Ovary (tissue), 9 donors: ENCODE data around the gene ZCCHC2. TPM values are rescaled to one million over a fixed set of nuclear protein-coding genes. Genes with fewer than 3 reads are reported as not detected.

Experiments used
- DNase-seq, 5 donors: peaks; one replicate each; pipeline ENCODE4 v3.0.0-alpha.2; 2019 to 2020
- H3K27ac ChIP-seq, 2 donors: fragments of 200-600 bp; one replicate each; pipeline versions ENCODE4 v1.5.1 to v1.8.0; 2019 to 2022
- H3K27me3 ChIP-seq: fragments of 200-600 bp; one replicate; pipeline ENCODE4 v1.8.0; 2022
- H3K36me3 ChIP-seq: fragments of 200-600 bp; sonication (generic); one replicate; pipeline ENCODE4 v1.5.1; 2019
- H3K4me1 ChIP-seq: one replicate; pipeline ENCODE4 v1.8.1; 2013; ENCODE audit warnings: mild to moderate bottlenecking, moderate library complexity; ENCODE audit not compliant: insufficient read depth
- H3K4me3 ChIP-seq: fragments of 200-600 bp; sonication (generic); one replicate; pipeline ENCODE4 v1.5.1; 2017
- H3K9me3 ChIP-seq, 2 donors: fragments of 200-600 bp in 1 of 2; sonication (generic) in 1 of 2; one replicate each; pipeline versions ENCODE4 v1.5.1 to v1.8.1; 2013 to 2019; ENCODE audit warnings: mild to moderate bottlenecking in 1 of 2, moderate library complexity in 1 of 2
- EP300 ChIP-seq: sonication (generic); formaldehyde crosslinking; IDR thresholded peaks from one replicate; pipeline ENCODE4 v1.6.1; 2017; ENCODE audit warnings: antibody characterized with exemption
- POLR2A ChIP-seq: fragments of 450-650 bp; IDR thresholded peaks from one replicate; pipeline ENCODE4 v1.6.1; 2017; ENCODE audit warnings: antibody characterized with exemption, mild to moderate bottlenecking, moderate library complexity
- WGBS, 3 donors: extraction: QIAGEN DNeasy Blood & Tissue Kit in 1 of 3; methylation state at CpG; one replicate each; pipeline versions ENCODE4 v1.1.5 to v1.1.7; 2013 to 2017; 5-methylcytosine and 5-hydroxymethylcytosine counted together
- intact Hi-C, 4 donors: fragments of 100-400 bp; cut with DNase I; formaldehyde crosslinking; loops; one replicate each; pipeline versions ENCODE4 v1.11.0 to v1.15.1; 2022 to 2023
- polyA plus RNA-seq, 2 donors: library from polyadenylated mRNA; stranded (reverse); fragments of 200-250 nt in 1 of 2; fragments of 350-450 nt in 1 of 2; fragmentation: Illumina TruSeq in 1 of 2; extraction: RNeasy Lipid Tissue Mini Kit (QIAGEN cat#74804) in 1 of 2; gene quantifications; one replicate each; pipeline ENCODE4 v1.2.3, GENCODE V29; 2013 to 2014
- total RNA-seq, 7 donors: library from RNA; depleted of rRNA in 2 of 7; stranded (reverse); fragments of >200 nt in 2 of 7; fragmentation: NEBNext Ultra II Directional in 3 of 7; extraction: Animal tissue kit (Norgen Biotek cat#: 25700) in 3 of 7; gene quantifications; one replicate each; pipeline versions ENCODE4 v1.1.0 to v1.2.4, GENCODE V29; 2016 to 2023
- TF ChIP-seq, protein P1 (sequence below), 3 donors: fragments of 450-650 bp in 2 of 3; fragments of 200-600 bp in 1 of 3; IDR thresholded peaks; one replicate each; pipeline versions ENCODE4 v1.5.1 to v1.8.0; 2016 to 2022; ENCODE audit warnings: antibody characterized with exemption in 3 of 3, mild to moderate bottlenecking in 1 of 3
- donor health status: DM: no; HTN: no; CAD: no; lungs with moderate emphysema.
- donor health status: DM: no; HTN: no; CAD: no.
- donor health status: Bipolar disorder and iron deficiency.
- donor health status: DM: yes; HTN: yes; CAD: no.
- donor health status: DM: no; HTN: no; CAD: no.
- donor health status: DM: yes; HTN: yes; CAD: no.

ZCCHC2 gene
- total and polyA plus RNA-seq, 9 donors, result 7.7 to 24.5 (median 21.9) TPM

DNA sequence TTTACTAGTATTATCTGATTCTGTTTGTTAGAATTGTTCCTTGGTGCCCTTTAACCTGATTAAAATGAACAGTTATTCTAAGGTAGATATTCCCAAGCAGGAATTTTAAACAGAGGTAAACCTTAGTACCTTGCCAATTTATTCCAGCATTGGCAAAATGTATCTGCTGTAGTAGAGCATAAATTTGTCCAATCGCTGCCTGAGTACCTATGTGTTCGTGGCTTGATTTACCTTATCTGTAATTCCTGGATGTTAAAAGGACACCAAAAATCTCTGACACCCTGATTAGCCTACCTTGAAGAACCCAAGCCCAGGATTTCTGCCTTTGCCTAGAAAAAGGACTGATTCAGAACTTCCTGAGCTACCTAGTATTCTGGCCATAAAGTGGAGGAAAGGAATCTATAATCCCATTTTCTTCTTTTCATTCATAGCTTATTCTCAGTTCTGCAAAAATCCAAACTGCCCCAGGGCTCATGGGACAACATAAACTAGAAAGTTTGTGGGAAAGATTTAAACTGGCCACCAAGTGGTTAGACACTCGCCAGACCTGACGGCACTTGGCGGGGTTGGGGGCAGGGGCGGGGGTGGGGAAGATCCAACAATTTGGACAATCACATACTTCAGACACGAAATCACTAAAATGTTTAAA is 16.2 kb upstream of the ZCCHC2 start:
- no peaks in the 10 kb centered on the region for H3K27me3 ChIP-seq
- TF ChIP-seq, protein P1, sequence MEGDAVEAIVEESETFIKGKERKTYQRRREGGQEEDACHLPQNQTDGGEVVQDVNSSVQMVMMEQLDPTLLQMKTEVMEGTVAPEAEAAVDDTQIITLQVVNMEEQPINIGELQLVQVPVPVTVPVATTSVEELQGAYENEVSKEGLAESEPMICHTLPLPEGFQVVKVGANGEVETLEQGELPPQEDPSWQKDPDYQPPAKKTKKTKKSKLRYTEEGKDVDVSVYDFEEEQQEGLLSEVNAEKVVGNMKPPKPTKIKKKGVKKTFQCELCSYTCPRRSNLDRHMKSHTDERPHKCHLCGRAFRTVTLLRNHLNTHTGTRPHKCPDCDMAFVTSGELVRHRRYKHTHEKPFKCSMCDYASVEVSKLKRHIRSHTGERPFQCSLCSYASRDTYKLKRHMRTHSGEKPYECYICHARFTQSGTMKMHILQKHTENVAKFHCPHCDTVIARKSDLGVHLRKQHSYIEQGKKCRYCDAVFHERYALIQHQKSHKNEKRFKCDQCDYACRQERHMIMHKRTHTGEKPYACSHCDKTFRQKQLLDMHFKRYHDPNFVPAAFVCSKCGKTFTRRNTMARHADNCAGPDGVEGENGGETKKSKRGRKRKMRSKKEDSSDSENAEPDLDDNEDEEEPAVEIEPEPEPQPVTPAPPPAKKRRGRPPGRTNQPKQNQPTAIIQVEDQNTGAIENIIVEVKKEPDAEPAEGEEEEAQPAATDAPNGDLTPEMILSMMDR (IDR thresholded peaks at IDR 0.05), result no peak
- TF ChIP-seq EP300, result no peak
- TF ChIP-seq POLR2A, result no peak
- intact Hi-C loops, result no loop called here
- DNase-seq, result no peak
- H3K9me3 ChIP-seq, result no peaks in the 10 kb centered on the region
- H3K4me3 ChIP-seq, result peak overlapping the region; percentile 28
- H3K27ac ChIP-seq, result no peak overlapping the region
- no peaks in the 10 kb centered on the region for H3K36me3 ChIP-seq
- 49 to 60% (median 57%) methylated on average over 7 of the region's 7 CpGs for WGBS, 3 donors
- H3K4me1 ChIP-seq, result peaks cover 4% of the 10 kb centered on the region

DNA sequence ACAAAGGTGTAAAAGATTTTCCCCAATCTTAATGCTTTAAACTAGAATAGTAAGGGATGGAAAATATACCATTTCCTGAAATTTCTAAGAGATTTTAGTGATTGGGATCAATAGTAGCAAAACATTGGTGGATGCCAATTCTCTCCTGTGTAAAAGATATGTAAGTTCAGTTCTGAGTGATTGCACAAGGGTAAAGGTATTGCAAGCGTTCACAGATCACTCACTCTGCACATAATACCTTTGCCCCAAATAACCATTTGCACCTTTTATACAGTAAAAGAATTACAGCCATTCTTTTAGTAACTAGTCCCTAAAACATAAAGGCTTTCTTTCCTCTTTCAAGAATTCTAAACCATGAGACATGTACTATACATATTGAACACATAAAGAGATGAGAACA is 13.0 kb upstream of the ZCCHC2 start:
- no peaks in the 10 kb centered on the region for H3K36me3 ChIP-seq
- peaks cover 4% of the 10 kb centered on the region for H3K4me1 ChIP-seq
- no peak overlapping the region for H3K4me3 ChIP-seq
- intact Hi-C loops, result no loop called here
- H3K9me3 ChIP-seq, result no peaks in the 10 kb centered on the region
- H3K27me3 ChIP-seq, result no peaks in the 10 kb centered on the region
- WGBS, 3 donors, result 93 to 97% (median 95%) methylated on average over 1 of the region's 1 CpG
- TF ChIP-seq, protein P1 (IDR thresholded peaks at IDR 0.05), result no peak
- TF ChIP-seq POLR2A (no peak), EP300 (no peak)
- H3K27ac ChIP-seq, result no peak overlapping the region
- no peak for DNase-seq

DNA sequence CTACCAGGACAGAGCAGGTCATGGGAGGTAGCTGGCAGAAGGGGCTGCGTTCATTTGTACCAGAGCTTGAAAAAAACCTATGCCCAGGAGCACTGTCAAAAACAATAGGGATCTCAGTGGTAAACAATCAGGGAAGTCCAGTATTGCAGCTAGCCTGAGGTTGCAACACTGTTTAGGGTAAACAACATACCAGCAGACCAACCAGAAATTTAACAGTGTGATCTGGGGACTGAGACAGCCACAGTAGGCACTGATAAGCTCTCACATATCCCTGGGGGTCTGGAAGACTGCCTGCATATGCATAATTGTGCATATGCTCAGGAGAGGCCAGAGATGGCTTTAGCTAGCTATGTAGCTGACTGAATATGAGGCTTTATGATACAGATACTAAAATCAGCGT is 12.0 kb upstream of the ZCCHC2 start:
- TF ChIP-seq EP300 (no peak), POLR2A (no peak)
- TF ChIP-seq, protein P1 (IDR thresholded peaks at IDR 0.05), result no peak
- H3K36me3 ChIP-seq, result no peaks in the 10 kb centered on the region
- H3K4me1 ChIP-seq, result peaks cover 2% of the 10 kb centered on the region
- no peaks in the 10 kb centered on the region for H3K9me3 ChIP-seq
- H3K27ac ChIP-seq, result no peak overlapping the region
- intact Hi-C loops, result no loop called here
- H3K4me3 ChIP-seq, result no peak overlapping the region
- no peak for DNase-seq
- whole genome bisulfite sequencing, 3 donors, result 89 to 93% (median 92%) methylated on average over 2 of the region's 2 CpGs
- no peaks in the 10 kb centered on the region for H3K27me3 ChIP-seq

DNA sequence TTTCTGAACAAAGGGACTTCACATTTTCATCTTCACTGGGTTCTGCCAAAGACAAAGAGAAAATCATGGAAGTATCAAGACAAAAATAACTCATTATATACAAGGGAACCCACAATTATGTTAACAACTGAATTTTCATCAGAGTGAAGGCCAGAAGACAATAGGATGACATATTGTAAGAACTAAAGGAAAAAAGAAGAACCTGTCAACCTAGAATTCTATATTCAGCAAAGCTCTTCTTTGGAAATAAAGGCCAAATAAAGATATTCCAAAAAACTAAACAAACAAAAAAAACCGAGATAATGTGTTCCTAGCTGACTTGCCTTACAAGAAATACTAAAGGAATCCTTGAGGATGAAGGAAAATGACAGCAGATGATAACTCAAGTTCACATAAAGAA is 10.3 kb upstream of the ZCCHC2 start:
- DNase-seq, result no peak
- H3K27ac ChIP-seq, result no peak overlapping the region
- H3K36me3 ChIP-seq, result no peaks in the 10 kb centered on the region
- H3K27me3 ChIP-seq, result no peaks in the 10 kb centered on the region
- TF ChIP-seq, protein P1 (IDR thresholded peaks at IDR 0.05), result no peak
- no peak for TF ChIP-seq EP300
- TF ChIP-seq POLR2A, result no peak
- intact Hi-C loops, result no loop called here
- no peaks in the 10 kb centered on the region for H3K9me3 ChIP-seq
- no peaks in the 10 kb centered on the region for H3K4me1 ChIP-seq
- 65 to 84% (median 84%) methylated on average over 1 of the region's 1 CpG for WGBS, 3 donors
- no peak overlapping the region for H3K4me3 ChIP-seq
